ENCODE results near the gene FAP.

The FAP gene

GRCh38 chr2:162200636-162201035, 42.6 kb downstream of the FAP start:
- in situ Hi-C loops (cut with MboI; ENCODE audit: low sequenced_read_pairs, unreplicated experiment): no loop called here
- TF ChIP-seq CTCF (IDR thresholded peaks at IDR 0.05; ENCODE audit: borderline replicate concordance, control extremely low read depth, extremely low read depth, insufficient read depth, missing control alignments): no peak
- no peak for DNase-seq (ENCODE audit: low spot score)

GRCh38 chr2:162199913-162200312, 43.3 kb downstream of the FAP start:
- DNase-seq (ENCODE audit: low spot score): no peak
- in situ Hi-C loops (cut with MboI; ENCODE audit: low sequenced_read_pairs, unreplicated experiment): no loop called here
- TF ChIP-seq CTCF (IDR thresholded peaks at IDR 0.05; ENCODE audit: borderline replicate concordance, control extremely low read depth, extremely low read depth, insufficient read depth, missing control alignments): no peak

- in situ Hi-C loops (cut with MboI; ENCODE audit: low sequenced_read_pairs, unreplicated experiment): no loop called here
- DNase-seq (ENCODE audit: low spot score): no peak
These were observed 45.0 kb downstream of the FAP start for GRCh38 chr2:162198239-162198638.

GRCh38 chr2:162197069-162197825, 46.0 kb downstream of the FAP start:
- in situ Hi-C loops (cut with MboI; ENCODE audit: low sequenced_read_pairs, unreplicated experiment): no loop called here
- no peak for TF ChIP-seq CTCF (IDR thresholded peaks at IDR 0.05; ENCODE audit: borderline replicate concordance, control extremely low read depth, extremely low read depth, insufficient read depth, missing control alignments)
- DNase-seq (ENCODE audit: low spot score): no peak

More at GRCh38 chr2:162198239-162198638, 45.0 kb downstream of the FAP start:
- TF ChIP-seq CTCF (IDR thresholded peaks at IDR 0.05; ENCODE audit: borderline replicate concordance, control extremely low read depth, extremely low read depth, insufficient read depth, missing control alignments): no peak

GRCh38 chr2:162196638-162197037, 46.6 kb downstream of the FAP start:
- TF ChIP-seq CTCF (IDR thresholded peaks at IDR 0.05; ENCODE audit: borderline replicate concordance, control extremely low read depth, extremely low read depth, insufficient read depth, missing control alignments): no peak
- no peak for DNase-seq (ENCODE audit: low spot score)
- in situ Hi-C loops (cut with MboI; ENCODE audit: low sequenced_read_pairs, unreplicated experiment): no loop called here

- no peak for DNase-seq (ENCODE audit: low spot score)
- TF ChIP-seq CTCF (IDR thresholded peaks at IDR 0.05; ENCODE audit: borderline replicate concordance, control extremely low read depth, extremely low read depth, insufficient read depth, missing control alignments): no peak
- in situ Hi-C loops (cut with MboI; ENCODE audit: low sequenced_read_pairs, unreplicated experiment): no loop called here
These were observed 54.8 kb downstream of the FAP start for GRCh38 chr2:162188451-162188850.
